Activated T-cell treated with anti-CD3 and anti-CD28 coated beads, Interleukin-2, amount 50 U/mL, for 1 hour (primary cell): ENCODE data around the gene VWA5B1.
"Not testable (repeated sequence)": the region's sequence is repeated elsewhere in the genome, so short reads cannot be mapped to it uniquely, and the experiment has no call there.

Experiments
- DNase-seq: peaks from one replicate; pipeline ENCODE4 v3.0.0-alpha.2; 2020

Gene VWA5B1

GRCh38 chr1:20280341-20280740, 10.3 kb upstream of the VWA5B1 start:
- DNase-seq: no peak

DNA sequence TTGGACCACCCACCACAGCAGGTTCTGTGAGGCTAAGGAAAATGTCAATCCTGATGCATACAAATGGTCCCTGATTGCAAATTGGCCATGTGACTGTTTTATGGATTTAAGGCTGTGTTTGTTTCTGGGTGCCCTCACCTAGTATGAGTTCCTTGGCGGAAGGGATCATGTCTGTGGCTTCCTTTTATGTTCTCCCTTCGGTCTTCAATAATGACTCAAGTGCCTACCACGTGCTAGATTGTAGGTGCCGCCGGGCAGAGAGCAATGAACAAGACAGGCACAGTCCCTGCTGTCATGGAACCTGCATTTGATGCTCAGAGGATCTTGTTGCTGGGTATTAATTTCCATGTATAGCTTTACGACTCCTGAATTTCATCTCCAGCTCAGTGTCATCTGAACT, 9.8 kb upstream of the VWA5B1 start:
- no peak for DNase-seq

GRCh38 chr1:20281801-20282200, 8.9 kb upstream of the VWA5B1 start:
- DNase-seq: no peak

GRCh38 chr1:20282533-20282932, 8.1 kb upstream of the VWA5B1 start:
- DNase-seq: no peak

GRCh38 chr1:20284046-20284445, 6.6 kb upstream of the VWA5B1 start:
- no peak for DNase-seq

DNA sequence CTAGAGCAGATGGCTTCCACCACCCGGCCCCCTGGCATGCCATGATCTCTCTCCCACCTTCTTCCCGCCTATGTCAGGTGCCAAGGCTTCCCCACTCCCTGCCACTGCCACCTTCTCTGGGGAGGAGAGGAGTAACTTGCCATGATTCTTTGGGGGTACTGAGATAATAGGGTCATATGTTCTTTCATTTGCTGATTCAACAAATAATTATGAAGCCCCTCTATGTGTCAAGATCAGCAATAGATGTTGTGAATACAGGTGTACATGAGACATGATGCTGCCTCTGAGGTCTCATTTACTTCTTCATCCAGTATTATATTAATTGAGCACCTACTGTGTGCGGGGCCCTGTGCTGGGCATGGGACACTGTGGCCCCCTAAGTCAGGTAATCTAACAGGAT, 6.0 kb upstream of the VWA5B1 start:
- DNase-seq: no peak

GRCh38 chr1:20285510-20285909, 5.2 kb upstream of the VWA5B1 start:
- DNase-seq: no peak

- DNase-seq: not testable (repeated sequence)
These were observed 3.0 kb upstream of the VWA5B1 start for GRCh38 chr1:20287696-20288095.

GRCh38 chr1:20291645-20292084, 990 bp downstream of the VWA5B1 start:
- DNase-seq: no peak

- DNase-seq: no peak
These were observed 8.0 kb downstream of the VWA5B1 start for GRCh38 chr1:20298626-20299025.

GRCh38 chr1:20301463-20302107, 10.9 kb downstream of the VWA5B1 start:
- no peak for DNase-seq

DNA sequence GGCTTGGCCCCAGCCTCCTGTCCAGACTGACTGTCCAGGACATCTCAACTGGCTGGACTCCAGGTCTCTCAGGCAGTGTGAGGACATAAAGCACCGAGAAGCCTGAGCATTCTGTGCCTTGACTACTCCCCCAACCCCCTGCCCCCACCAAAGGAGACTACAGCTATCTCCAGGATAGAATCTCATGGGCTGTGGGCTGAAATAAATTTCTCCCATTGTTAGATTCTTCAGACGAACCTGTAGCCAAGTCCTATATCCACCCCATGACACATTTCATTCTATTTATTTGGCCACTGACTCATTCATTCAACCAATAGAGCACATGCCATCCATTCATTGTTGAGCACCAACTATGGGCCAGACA, 11.4 kb downstream of the VWA5B1 start:
- DNase-seq: no peak

GRCh38 chr1:20307026-20307425, 16.4 kb downstream of the VWA5B1 start:
- DNase-seq: no peak

DNA sequence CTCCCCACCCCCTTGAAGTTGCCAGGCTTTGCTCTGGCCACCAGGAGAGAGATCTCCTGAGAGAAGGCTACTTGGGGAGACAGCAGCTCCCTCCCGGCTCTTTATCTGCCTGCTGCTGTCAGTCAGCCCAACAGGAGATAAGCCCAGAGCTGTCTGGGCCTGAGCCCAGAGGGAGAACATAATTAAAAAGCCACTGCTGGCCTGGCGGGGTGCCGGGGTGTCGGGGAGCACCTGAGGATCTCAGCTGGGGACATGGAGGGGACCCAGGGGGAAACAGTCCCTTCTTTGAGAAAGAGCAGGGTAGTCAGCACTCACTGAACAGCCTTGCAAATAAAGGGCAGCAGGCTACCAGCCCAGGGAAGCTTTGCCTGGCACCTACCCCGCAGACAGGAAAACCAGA, 17.9 kb downstream of the VWA5B1 start:
- no peak for DNase-seq

- no peak for DNase-seq
These were observed 20.6 kb downstream of the VWA5B1 start for GRCh38 chr1:20311289-20311688.

GRCh38 chr1:20312310-20312709, 21.6 kb downstream of the VWA5B1 start:
- DNase-seq: no peak

GRCh38 chr1:20312818-20313217, 22.1 kb downstream of the VWA5B1 start:
- DNase-seq: no peak

GRCh38 chr1:20317471-20317870, 26.8 kb downstream of the VWA5B1 start:
- DNase-seq: no peak

DNA sequence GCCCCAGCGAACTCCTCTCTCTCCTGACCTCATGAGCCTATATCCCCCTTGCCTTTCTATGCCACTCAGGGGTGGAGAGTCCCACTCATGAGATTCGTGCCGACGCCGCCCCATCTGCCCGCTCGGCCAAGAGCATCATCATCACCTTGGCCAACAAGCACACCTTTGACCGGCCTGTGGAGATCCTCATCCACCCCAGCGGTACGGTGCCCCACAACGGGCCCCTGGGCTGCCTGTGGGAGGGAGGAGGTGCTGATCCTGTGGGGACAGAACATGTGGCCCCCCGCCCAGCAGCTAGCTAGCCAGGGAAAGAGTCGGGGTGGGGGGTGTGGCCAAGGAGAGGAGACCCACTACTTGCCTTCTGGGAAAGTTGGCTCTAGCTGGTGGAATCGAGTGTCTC, 27.8 kb downstream of the VWA5B1 start:
- DNase-seq: no peak

- no peak for DNase-seq
These were observed 28.3 kb downstream of the VWA5B1 start for GRCh38 chr1:20318971-20319370.

- no peak for DNase-seq
These were observed 29.0 kb downstream of the VWA5B1 start for GRCh38 chr1:20319456-20320220.

DNA sequence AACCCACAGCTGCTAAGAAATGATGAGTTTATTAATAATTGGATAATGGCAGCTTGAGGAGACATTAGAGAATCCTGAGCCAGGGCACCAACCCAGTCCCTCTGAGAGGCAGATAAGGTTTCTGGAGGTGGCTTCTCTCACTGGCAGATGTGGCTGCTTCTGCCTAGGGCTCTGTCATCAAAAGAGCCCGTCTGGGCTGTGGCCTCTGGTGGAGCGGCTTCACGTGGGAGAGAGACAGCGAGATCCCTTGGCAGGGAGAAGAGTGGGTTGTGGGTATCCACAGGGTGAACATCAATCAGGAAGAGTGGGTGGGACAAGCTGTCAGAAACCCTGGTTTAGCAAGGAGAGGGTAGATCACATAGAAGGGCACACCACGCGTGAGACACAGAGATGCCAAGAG, 30.0 kb downstream of the VWA5B1 start:
- DNase-seq: no peak

- no peak for DNase-seq
These were observed 30.9 kb downstream of the VWA5B1 start for GRCh38 chr1:20321573-20321972.

GRCh38 chr1:20322081-20322824, 31.6 kb downstream of the VWA5B1 start:
- no peak for DNase-seq
